Loucy (cell line): ENCODE data around the gene FSIP2.

Source experiments
- CTCF ChIP-seq: fragments of 200-600 bp; sonication (generic); conservative IDR thresholded peaks from 2 replicates; pipeline ENCODE4 v1.5.1; 2014; ENCODE audit warnings: mild to moderate bottlenecking, antibody characterized with exemption, low read length
- EZH2phosphoT487 ChIP-seq: fragments of 200-600 bp; IDR thresholded peaks from 2 replicates; pipeline ENCODE4 v1.6.1; 2018; ENCODE audit warnings: antibody characterized with exemption, mild to moderate bottlenecking, moderate library complexity, borderline replicate concordance

DNA sequence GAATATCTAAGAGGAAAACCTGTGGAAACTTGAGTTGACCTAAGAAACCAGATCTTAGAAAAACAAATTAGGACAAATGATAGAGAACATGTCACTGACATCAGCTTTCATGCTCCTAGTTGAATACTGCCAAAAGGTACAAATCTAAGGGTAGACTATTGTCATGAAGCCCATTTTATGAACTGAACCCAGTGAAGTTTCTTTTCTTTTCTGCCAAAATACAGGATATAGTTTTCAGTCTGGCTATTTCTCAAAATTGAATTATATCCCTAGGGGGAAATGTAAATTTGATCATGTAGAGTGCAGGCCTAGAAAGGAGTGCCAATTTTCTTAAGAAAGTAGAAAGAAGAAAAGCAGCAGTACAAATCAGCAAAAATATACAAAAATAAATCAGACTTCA is 46.6 kb downstream of the FSIP2 start:
- TF ChIP-seq CTCF (no peak), EZH2phosphoT487 (no peak)
